Mesenchymal stem cell (in vitro differentiated cells and primary cell): ENCODE data around the gene BBS2.

Experiments
- DNase-seq: peaks from one replicate; pipeline ENCODE4 v3.0.0-alpha.2; 2013
- H2AFZ ChIP-seq: one replicate; pipeline ENCODE4 v1.6.1; 2013; ENCODE audit warnings: low read depth, mild to moderate bottlenecking, control low read depth, inconsistent platforms, low read length, moderate library complexity
- H2AK5ac ChIP-seq: 2 replicates; pipeline ENCODE4 v1.6.1; 2013; ENCODE audit warnings: low read length, moderate library complexity, mild to moderate bottlenecking, inconsistent platforms; ENCODE audit not compliant: severe bottlenecking
- H2BK120ac ChIP-seq: one replicate; pipeline ENCODE4 v1.6.1; 2013; ENCODE audit warnings: low read depth, mild to moderate bottlenecking, inconsistent platforms, low read length, moderate library complexity
- H2BK12ac ChIP-seq, 2 experiments: one replicate each; pipeline ENCODE4 v1.6.1; 2013; ENCODE audit warnings: inconsistent platforms in 2 of 2, low read length in 2 of 2, mild to moderate bottlenecking in 2 of 2, moderate library complexity in 2 of 2, control low read depth in 1 of 2
- H2BK15ac ChIP-seq: one replicate; pipeline ENCODE4 v1.6.1; 2013; ENCODE audit warnings: mild to moderate bottlenecking, low read depth, inconsistent platforms; ENCODE audit not compliant: poor library complexity, severe bottlenecking
- H2BK5ac ChIP-seq: 2 replicates; pipeline ENCODE4 v1.6.1; 2013; ENCODE audit warnings: low read depth, mild to moderate bottlenecking, low read length, control low read depth, inconsistent platforms; ENCODE audit not compliant: poor library complexity, severe bottlenecking
- H3K14ac ChIP-seq, 2 experiments: one replicate each; pipeline ENCODE4 v1.6.1; 2013; ENCODE audit warnings: inconsistent platforms in 2 of 2, low read length in 2 of 2, control low read depth in 1 of 2, mild to moderate bottlenecking in 1 of 2, moderate library complexity in 1 of 2
- H3K18ac ChIP-seq, 2 experiments: one replicate each; pipeline ENCODE4 v1.6.1; 2013; ENCODE audit warnings: inconsistent platforms in 2 of 2, low read length in 2 of 2, control low read depth in 1 of 2, low read depth in 1 of 2, mild to moderate bottlenecking in 1 of 2
- H3K23ac ChIP-seq, 2 experiments: one replicate each; pipeline ENCODE4 v1.6.1; 2013; ENCODE audit warnings: inconsistent platforms in 2 of 2, low read length in 2 of 2, mild to moderate bottlenecking in 2 of 2, moderate library complexity in 2 of 2, control low read depth in 1 of 2
- H3K27ac ChIP-seq: 2 replicates; pipeline ENCODE4 v1.5.1; 2013; ENCODE audit warnings: mild to moderate bottlenecking, moderate library complexity, low read length, control low read depth, inconsistent platforms; ENCODE audit not compliant: poor library complexity, severe bottlenecking
- H3K27me3 ChIP-seq, 2 experiments: 2 replicates each; pipeline versions ENCODE4 v1.6.1 to v1.7.0; 2013; ENCODE audit warnings: low read length in 2 of 2, mild to moderate bottlenecking in 2 of 2, moderate library complexity in 2 of 2, control low read depth in 1 of 2, inconsistent platforms in 1 of 2; ENCODE audit not compliant: control insufficient read depth in 1 of 2, insufficient read depth in 1 of 2
- H3K36me3 ChIP-seq, 2 experiments: 2 replicates each; pipeline versions ENCODE4 v1.6.1 to v1.7.0; 2013; ENCODE audit warnings: low read length in 2 of 2, control low read depth in 1 of 2, inconsistent platforms in 1 of 2, low read depth in 1 of 2, mild to moderate bottlenecking in 1 of 2; ENCODE audit not compliant: insufficient read depth in 2 of 2, control insufficient read depth in 1 of 2
- H3K4ac ChIP-seq, 2 experiments: one replicate each; pipeline ENCODE4 v1.6.1; 2013; ENCODE audit warnings: inconsistent platforms in 2 of 2, low read length in 2 of 2, mild to moderate bottlenecking in 2 of 2, moderate library complexity in 2 of 2, control low read depth in 1 of 2, low read depth in 1 of 2
- H3K4me1 ChIP-seq: 2 replicates; pipeline ENCODE4 v1.6.1; 2013; ENCODE audit warnings: low read depth, low read length, control low read depth; ENCODE audit not compliant: control insufficient read depth, insufficient read depth
- H3K4me2 ChIP-seq: 2 replicates; pipeline ENCODE4 v1.6.1; 2013; ENCODE audit warnings: low read length, mild to moderate bottlenecking, inconsistent platforms; ENCODE audit not compliant: poor library complexity, severe bottlenecking
- H3K4me3 ChIP-seq, 2 experiments: 2 replicates each; pipeline versions ENCODE4 v1.5.1 to v1.7.0; 2013; ENCODE audit warnings: low read length in 2 of 2, mild to moderate bottlenecking in 2 of 2, control low read depth in 1 of 2, low read depth in 1 of 2; ENCODE audit not compliant: insufficient read depth in 1 of 2
- H3K79me1 ChIP-seq: replicated peaks from 2 replicates; pipeline ENCODE4 v1.6.1; 2013; ENCODE audit warnings: mild to moderate bottlenecking, control low read depth, low read length, inconsistent platforms; ENCODE audit not compliant: poor library complexity, severe bottlenecking
- H3K9ac ChIP-seq: 2 replicates; pipeline ENCODE4 v1.7.0; 2013; ENCODE audit warnings: mild to moderate bottlenecking, low read length, moderate library complexity
- H3K9me3 ChIP-seq: 2 replicates; pipeline ENCODE4 v1.7.0; 2013; ENCODE audit warnings: mild to moderate bottlenecking, low read length; ENCODE audit not compliant: control insufficient read depth
- H4K8ac ChIP-seq: one replicate; pipeline ENCODE4 v1.6.1; 2013; ENCODE audit warnings: inconsistent platforms, mild to moderate bottlenecking, low read length, moderate library complexity
- H4K91ac ChIP-seq: one replicate; pipeline ENCODE4 v1.6.1; 2013; ENCODE audit warnings: mild to moderate bottlenecking, low read length, inconsistent platforms
- WGBS: methylation state at CpG from one replicate; pipeline ENCODE4 v1.1.7; 2013; ENCODE audit warnings: mixed read lengths; 5-methylcytosine and 5-hydroxymethylcytosine counted together

The BBS2 gene

DNA sequence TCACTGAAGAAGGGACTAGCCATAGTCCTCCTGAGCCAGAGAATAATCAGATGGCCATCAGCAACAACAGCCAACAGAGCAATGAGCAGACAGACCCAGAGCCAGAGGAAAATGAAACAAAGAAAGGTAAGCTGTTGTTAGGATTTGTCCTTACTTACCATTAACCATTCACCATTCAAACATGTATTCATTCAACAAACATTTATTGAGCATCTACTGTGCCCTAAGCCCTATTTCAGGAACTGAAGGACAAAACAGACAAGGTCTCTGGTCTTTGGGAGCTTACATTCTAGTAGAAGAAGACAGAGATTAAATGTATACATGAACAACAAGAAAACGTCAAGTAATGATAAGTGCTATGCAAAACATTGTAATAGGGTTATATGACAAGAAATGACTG is 49.2 kb downstream of the BBS2 start:
- H2BK12ac ChIP-seq = no peak overlapping the region
- H4K91ac ChIP-seq = no peak overlapping the region
- H2BK15ac ChIP-seq = no peak overlapping the region
- H3K14ac ChIP-seq = no peak overlapping the region
- H2AK5ac ChIP-seq = no peak overlapping the region
- no peak overlapping the region for H3K18ac ChIP-seq
- H3K9ac ChIP-seq = no peak overlapping the region
- H3K27ac ChIP-seq = no peak overlapping the region
- H3K9me3 ChIP-seq = no peaks in the 10 kb centered on the region
- H3K27me3 ChIP-seq = no peaks in the 10 kb centered on the region
- H3K4me1 ChIP-seq = no peaks in the 10 kb centered on the region
- H2AFZ ChIP-seq = no peak overlapping the region
- no peak overlapping the region for H3K4ac ChIP-seq
- H4K8ac ChIP-seq = no peak overlapping the region
- H2BK5ac ChIP-seq = no peak overlapping the region
- WGBS = 100% methylated on average over 1 of the region's 1 CpG
- no peak overlapping the region for H3K23ac ChIP-seq
- peaks cover 26 to 97% of the 10 kb centered on the region in 2 experiments for H3K36me3 ChIP-seq
- H3K4me3 ChIP-seq = no peak overlapping the region
- no peak overlapping the region for H3K4me2 ChIP-seq
- no peak overlapping the region for H2BK120ac ChIP-seq
- DNase-seq = no peak
- peaks cover 14% of the 10 kb centered on the region for H3K79me1 ChIP-seq

- WGBS = 96% methylated on average over 3 of the region's 3 CpGs
- Histone ChIP-seq H3K9ac (no peak overlapping the region), H2AK5ac (no peak overlapping the region), H4K91ac (no peak overlapping the region), H3K14ac (no peak overlapping the region), H3K4me3 (no peak overlapping the region), H3K79me1 (peaks cover 13% of the 10 kb centered on the region), H4K8ac (no peak overlapping the region), H2BK120ac (no peak overlapping the region), H3K4me2 (no peak overlapping the region), H3K27ac (no peak overlapping the region), H3K23ac (no peak overlapping the region), H2BK15ac (no peak overlapping the region), H2BK5ac (no peak overlapping the region), H3K27me3 (no peaks in the 10 kb centered on the region), H3K4ac (no peak overlapping the region), H3K36me3 (peaks cover 26 to 97% of the 10 kb centered on the region in 2 experiments), H2AFZ (no peak overlapping the region), H3K4me1 (no peaks in the 10 kb centered on the region), H3K18ac (no peak overlapping the region), H3K9me3 (no peaks in the 10 kb centered on the region), H2BK12ac (no peak overlapping the region)
- no peak for DNase-seq
Observed at GRCh38 chr16:56470232-56470631, 49.6 kb downstream of the BBS2 start.

DNA sequence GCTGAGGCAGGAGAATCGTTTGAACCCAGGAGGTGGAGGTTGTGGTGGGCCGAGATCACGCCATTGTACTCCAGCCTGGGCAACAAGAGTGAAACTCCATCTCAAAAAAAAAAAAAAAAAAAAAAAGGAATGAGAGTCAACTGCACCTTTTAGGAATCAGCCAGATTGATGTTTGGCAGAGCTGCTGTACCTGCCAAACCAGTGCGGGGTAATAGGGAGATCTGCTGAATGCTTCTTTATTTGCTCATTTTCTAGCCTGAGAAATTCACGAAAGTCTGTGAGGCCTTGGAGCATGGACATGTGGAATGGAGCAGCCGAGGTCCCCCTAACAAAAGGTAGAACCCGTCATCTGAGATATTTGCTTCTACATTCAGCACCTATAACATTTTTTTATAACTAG is 50.1 kb downstream of the BBS2 start:
- Histone ChIP-seq H2BK120ac (no peak overlapping the region), H3K9ac (no peak overlapping the region), H3K27ac (no peak overlapping the region), H2AFZ (no peak overlapping the region), H3K14ac (no peak overlapping the region), H4K8ac (no peak overlapping the region), H3K79me1 (peaks cover 13% of the 10 kb centered on the region), H3K4ac (no peak overlapping the region), H3K27me3 (no peaks in the 10 kb centered on the region), H3K4me3 (no peak overlapping the region), H3K18ac (no peak overlapping the region), H4K91ac (no peak overlapping the region), H3K4me1 (no peaks in the 10 kb centered on the region), H3K9me3 (no peaks in the 10 kb centered on the region), H3K23ac (no peak overlapping the region), H2BK12ac (no peak overlapping the region), H2BK5ac (no peak overlapping the region), H3K4me2 (no peak overlapping the region), H2AK5ac (no peak overlapping the region), H3K36me3 (peaks cover 26 to 95% of the 10 kb centered on the region in 2 experiments), H2BK15ac (no peak overlapping the region)
- WGBS = 100% methylated on average over 2 of the region's 7 CpGs
- no peak for DNase-seq

DNA sequence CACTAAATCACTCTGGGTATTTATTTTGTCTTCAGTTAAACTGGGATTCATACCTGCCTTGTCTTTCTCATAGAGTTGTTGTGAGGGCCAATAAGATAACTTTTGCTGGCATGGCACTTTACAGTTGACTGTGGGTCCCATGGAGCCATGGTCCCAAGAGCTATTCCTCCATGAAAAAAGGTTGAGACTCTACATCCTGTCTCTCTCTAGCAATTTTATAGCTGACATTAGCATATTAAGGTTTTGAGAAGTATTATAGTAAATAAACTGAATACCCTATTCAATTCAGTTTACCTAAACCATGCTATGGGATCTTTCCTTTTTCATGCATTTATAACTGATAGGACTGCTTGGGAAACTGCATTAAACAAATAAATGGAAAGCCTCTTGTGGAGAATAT is 51.0 kb downstream of the BBS2 start:
- no peak overlapping the region for H4K91ac ChIP-seq
- H3K9ac ChIP-seq = no peak overlapping the region
- no peak overlapping the region for H2AFZ ChIP-seq
- no peak overlapping the region for H2AK5ac ChIP-seq
- H3K36me3 ChIP-seq = peaks cover 26 to 96% of the 10 kb centered on the region in 2 experiments
- no peak for DNase-seq
- H3K79me1 ChIP-seq = peaks cover 16% of the 10 kb centered on the region
- H2BK15ac ChIP-seq = no peak overlapping the region
- no peak overlapping the region for H3K27ac ChIP-seq
- no peak overlapping the region for H2BK12ac ChIP-seq
- no peak overlapping the region for H3K23ac ChIP-seq
- no peak overlapping the region for H4K8ac ChIP-seq
- H2BK120ac ChIP-seq = no peak overlapping the region
- H3K9me3 ChIP-seq = no peaks in the 10 kb centered on the region
- no peaks in the 10 kb centered on the region for H3K4me1 ChIP-seq
- H3K4me3 ChIP-seq = no peak overlapping the region
- no peaks in the 10 kb centered on the region for H3K27me3 ChIP-seq
- H3K14ac ChIP-seq = no peak overlapping the region
- H3K18ac ChIP-seq = no peak overlapping the region
- H3K4me2 ChIP-seq = no peak overlapping the region
- no peak overlapping the region for H2BK5ac ChIP-seq
- no peak overlapping the region for H3K4ac ChIP-seq
